ENCODE data around the gene FGFR2.

FGFR2 gene

GRCh38 chr10:121464517-121464916 lies 133.7 kb downstream of the FGFR2 start:
- no peak for DNase-seq (ENCODE audit: low read depth)
- no peak overlapping the region for H3K4me3 ChIP-seq (ENCODE audit: control insufficient read depth, low read depth, low read length)
- no peak for TF ChIP-seq CTCF (conservative IDR thresholded peaks at IDR 0.05; ENCODE audit: control insufficient read depth, insufficient read depth, low read depth, low read length)

- no peak for DNase-seq (ENCODE audit: low read depth)
- TF ChIP-seq CTCF (conservative IDR thresholded peaks at IDR 0.05; ENCODE audit: control insufficient read depth, insufficient read depth, low read depth, low read length): no peak
- no peak overlapping the region for H3K4me3 ChIP-seq (ENCODE audit: control insufficient read depth, low read depth, low read length)
These were observed 135.3 kb downstream of the FGFR2 start for GRCh38 chr10:121462955-121463354.

GRCh38 chr10:121462281-121462680 lies 136.0 kb downstream of the FGFR2 start:
- TF ChIP-seq CTCF (conservative IDR thresholded peaks at IDR 0.05; ENCODE audit: control insufficient read depth, insufficient read depth, low read depth, low read length): no peak
- no peak overlapping the region for H3K4me3 ChIP-seq (ENCODE audit: control insufficient read depth, low read depth, low read length)
- DNase-seq (ENCODE audit: low read depth): no peak

- DNase-seq (ENCODE audit: low read depth): no peak
- no peak for TF ChIP-seq CTCF (conservative IDR thresholded peaks at IDR 0.05; ENCODE audit: control insufficient read depth, insufficient read depth, low read depth, low read length)
These were observed 136.9 kb downstream of the FGFR2 start for GRCh38 chr10:121461307-121461706.

GRCh38 chr10:121460733-121461132 lies 137.5 kb downstream of the FGFR2 start:
- no peak for DNase-seq (ENCODE audit: low read depth)
- no peak overlapping the region for H3K4me3 ChIP-seq (ENCODE audit: control insufficient read depth, low read depth, low read length)
- TF ChIP-seq CTCF (conservative IDR thresholded peaks at IDR 0.05; ENCODE audit: control insufficient read depth, insufficient read depth, low read depth, low read length): no peak

More at GRCh38 chr10:121461307-121461706, 136.9 kb downstream of the FGFR2 start:
- H3K4me3 ChIP-seq (ENCODE audit: control insufficient read depth, low read depth, low read length): no peak overlapping the region

- H3K4me3 ChIP-seq (ENCODE audit: control insufficient read depth, low read depth, low read length): no peak overlapping the region
- TF ChIP-seq CTCF (conservative IDR thresholded peaks at IDR 0.05; ENCODE audit: control insufficient read depth, insufficient read depth, low read depth, low read length): no peak
- no peak for DNase-seq (ENCODE audit: low read depth)
These were observed 138.4 kb downstream of the FGFR2 start for GRCh38 chr10:121459622-121460453.

Data from fibroblast of mammary gland (primary cell).